ENCODE results near the gene AGAP5. TPM values are rescaled to one million over a fixed set of nuclear protein-coding genes. Genes with fewer than 3 reads are reported as not detected.

Gene AGAP5
- total and polyA plus RNA-seq, 9 of the 15 experiments (the other 6 are each of a cell fraction or from before 2014, with no cell fraction given), result 0.32 to 7.5 (median 5.3) TPM

GRCh38 chr10:73743327-73743904 lies 45.5 kb upstream of the AGAP5 start (continued):
- TF ChIP-seq MAFF (IDR thresholded peaks at IDR 0.05; ENCODE audit: low read length) (no peak), HEY1 (CRISPR knock-in tag; IDR thresholded peaks at IDR 0.05; ENCODE audit: borderline replicate concordance) (peak; percentile 33; the same call in 1 of the 2 replicates), ZNF707 (CRISPR knock-in tag; conservative IDR thresholded peaks at IDR 0.05) (peak; percentile 86), ZNF217 (CRISPR knock-in tag; IDR thresholded peaks at IDR 0.05) (no peak), RFX7 (CRISPR knock-in tag; IDR thresholded peaks at IDR 0.05) (peak; percentile 95), ZFP36 (IDR thresholded peaks at IDR 0.05; ENCODE audit: low read depth, low read length, partially characterized antibody) (no peak), NELFE (IDR thresholded peaks at IDR 0.05; ENCODE audit: insufficient read depth, insufficient read length) (no peak), IRF9 (tag; IDR thresholded peaks at IDR 0.05) (peak; percentile 97), SRSF3 (IDR thresholded peaks at IDR 0.05; ENCODE audit: insufficient read depth, low read length) (no peak), MYC (IDR thresholded peaks at IDR 0.05; ENCODE audit: low read depth, low read length) (no peak), MYC (CRISPR knock-in tag; IDR thresholded peaks at IDR 0.05; ENCODE audit: borderline replicate concordance, low read depth) (peak; percentile 94), FOSL1 (tag; conservative IDR thresholded peaks at IDR 0.05) (no peak), KAT2B (IDR thresholded peaks at IDR 0.05; ENCODE audit: low read depth, low read length) (no peak), ZNF175 (CRISPR knock-in tag; IDR thresholded peaks at IDR 0.05; ENCODE audit: low read depth) (peak; percentile 99), ZC3H8 (IDR thresholded peaks at IDR 0.05) (no peak), BCL6 (CRISPR knock-in tag; IDR thresholded peaks at IDR 0.05) (peak; percentile 97), CSDE1 (IDR thresholded peaks at IDR 0.05) (no peak), XRCC4 (IDR thresholded peaks at IDR 0.05; ENCODE audit: extremely low read depth, insufficient read depth, insufficient read length) (no peak), NFATC3 (IDR thresholded peaks at IDR 0.05) (no peak), POLR2AphosphoS5 (IDR thresholded peaks at IDR 0.05; ENCODE audit: control insufficient read depth, insufficient read depth, low read depth, low read length) (no peak), ZFX (CRISPR knock-in tag; IDR thresholded peaks at IDR 0.05) (no peak), ZSCAN29 (IDR thresholded peaks at IDR 0.05) (no peak), ZNF408 (CRISPR knock-in tag; IDR thresholded peaks at IDR 0.05; ENCODE audit: low read depth) (no peak), KLF13 (tag; IDR thresholded peaks at IDR 0.05; ENCODE audit: borderline replicate concordance, low read depth) (peak; percentile 88), STAT5A (IDR thresholded peaks at IDR 0.05; ENCODE audit: borderline replicate concordance, low read length) (no peak), CLOCK (CRISPR knock-in tag; IDR thresholded peaks at IDR 0.05; ENCODE audit: borderline replicate concordance) (peak; percentile 90), SREBF2 (CRISPR knock-in tag; IDR thresholded peaks at IDR 0.05) (0 out of 2 replicates have a peak, but pooled peaks have one; percentile 33), HNRNPUL1 (IDR thresholded peaks at IDR 0.05; ENCODE audit: low read length) (no peak)
